ENCODE results near the gene RANGAP1.

Gene RANGAP1

GRCh38 chr22:41271787-41272186, 14.2 kb downstream of the RANGAP1 start:
- Histone ChIP-seq H4K20me1 (ENCODE audit: insufficient read depth) (no peaks in the 10 kb centered on the region), H3K36me3 (ENCODE audit: insufficient read depth) (peaks cover 4% of the 10 kb centered on the region; the same call in 1 of the 2 replicates), H3K27me3 (ENCODE audit: insufficient read depth, low read depth) (no peaks in the 10 kb centered on the region), H3K79me2 (ENCODE audit: insufficient read depth, low read depth) (peaks cover 8% of the 10 kb centered on the region; the same call in 1 of the 2 replicates), H3K9ac (no peak overlapping the region), H3K4me3 (IDR thresholded peaks at IDR 0.05; ENCODE audit: insufficient read depth, low read depth, low read length) (no peak overlapping the region), H3K4me2 (no peak overlapping the region), H2AFZ (ENCODE audit: low read depth) (no peak overlapping the region), H3K4me1 (ENCODE audit: low read depth, poor library complexity, severe bottlenecking) (no peaks in the 10 kb centered on the region), H3K27ac (no peak overlapping the region)
- TF ChIP-seq CTCF (conservative IDR thresholded peaks at IDR 0.05; ENCODE audit: low read depth, low read length): no peak

DNA sequence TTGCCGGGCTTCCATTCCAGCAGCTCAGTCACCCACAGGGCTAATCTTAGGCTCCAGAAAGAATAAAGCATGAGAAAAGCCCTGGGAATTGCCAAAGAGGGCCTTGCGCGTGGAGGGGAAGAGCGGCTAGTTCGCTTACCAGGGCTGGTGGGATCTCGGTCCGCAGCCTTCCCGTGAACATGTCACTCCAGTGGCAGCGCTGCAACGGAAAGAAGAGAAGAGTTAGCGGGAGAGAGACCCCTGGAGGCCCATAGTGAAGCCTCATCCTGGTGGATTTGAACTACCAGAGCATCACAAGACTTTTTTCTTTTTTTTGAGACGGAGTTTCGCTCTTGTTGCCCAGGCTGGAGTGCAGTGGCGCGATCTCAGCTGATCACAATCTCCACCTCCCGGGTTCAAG, 18.0 kb downstream of the RANGAP1 start:
- H2AFZ ChIP-seq (ENCODE audit: low read depth): no peak overlapping the region
- H3K9ac ChIP-seq: no peak overlapping the region
- no peaks in the 10 kb centered on the region for H3K27me3 ChIP-seq (ENCODE audit: insufficient read depth, low read depth)
- no peak overlapping the region for H3K27ac ChIP-seq
- peaks cover 8% of the 10 kb centered on the region; the same call in 1 of the 2 replicates for H3K79me2 ChIP-seq (ENCODE audit: insufficient read depth, low read depth)
- peaks cover 4% of the 10 kb centered on the region; the same call in 1 of the 2 replicates for H3K36me3 ChIP-seq (ENCODE audit: insufficient read depth)
- no peak overlapping the region for H3K4me2 ChIP-seq
- H3K4me3 ChIP-seq (IDR thresholded peaks at IDR 0.05; ENCODE audit: insufficient read depth, low read depth, low read length): no peak overlapping the region
- no peaks in the 10 kb centered on the region for H3K4me1 ChIP-seq (ENCODE audit: low read depth, poor library complexity, severe bottlenecking)
- H4K20me1 ChIP-seq (ENCODE audit: insufficient read depth): no peaks in the 10 kb centered on the region
- no peak for TF ChIP-seq CTCF (conservative IDR thresholded peaks at IDR 0.05; ENCODE audit: low read depth, low read length)

DNA sequence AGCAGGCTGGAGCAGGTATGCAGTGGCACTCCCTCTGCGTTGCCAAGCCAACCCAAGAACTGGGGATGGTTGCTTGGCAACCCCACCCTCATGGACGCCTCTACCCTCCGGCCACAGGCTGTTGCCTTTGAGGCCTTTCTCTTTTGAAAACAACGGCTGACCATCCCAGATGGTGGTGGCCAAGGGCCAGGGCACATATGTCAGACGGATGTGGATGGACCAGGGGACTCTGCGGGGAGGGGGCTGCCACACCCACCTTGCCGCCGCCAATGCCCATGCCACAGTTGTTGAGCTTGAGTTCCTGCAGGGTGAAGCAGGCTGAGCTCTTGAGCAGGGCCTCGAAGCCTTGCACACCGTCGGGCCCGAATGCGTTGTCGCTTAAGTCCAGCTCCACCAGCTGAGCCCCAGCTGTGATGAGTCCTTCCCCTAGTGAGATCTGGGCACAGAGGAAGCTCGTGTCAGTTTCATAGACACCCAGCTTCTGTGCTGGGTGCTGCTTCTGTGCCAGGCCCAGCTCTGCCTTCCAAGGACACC, 21.5 kb downstream of the RANGAP1 start:
- H2AFZ ChIP-seq (ENCODE audit: low read depth): no peak overlapping the region
- H3K36me3 ChIP-seq (ENCODE audit: insufficient read depth): peaks cover 4% of the 10 kb centered on the region; the same call in 1 of the 2 replicates
- no peaks in the 10 kb centered on the region for H4K20me1 ChIP-seq (ENCODE audit: insufficient read depth)
- no peaks in the 10 kb centered on the region for H3K79me2 ChIP-seq (ENCODE audit: insufficient read depth, low read depth)
- no peaks in the 10 kb centered on the region for H3K4me1 ChIP-seq (ENCODE audit: low read depth, poor library complexity, severe bottlenecking)
- no peak overlapping the region for H3K27ac ChIP-seq
- no peaks in the 10 kb centered on the region for H3K27me3 ChIP-seq (ENCODE audit: insufficient read depth, low read depth)
- no peak for TF ChIP-seq CTCF (conservative IDR thresholded peaks at IDR 0.05; ENCODE audit: low read depth, low read length)
- H3K4me2 ChIP-seq: no peak overlapping the region
- no peak overlapping the region for H3K4me3 ChIP-seq (IDR thresholded peaks at IDR 0.05; ENCODE audit: insufficient read depth, low read depth, low read length)
- H3K9ac ChIP-seq: no peak overlapping the region

DNA sequence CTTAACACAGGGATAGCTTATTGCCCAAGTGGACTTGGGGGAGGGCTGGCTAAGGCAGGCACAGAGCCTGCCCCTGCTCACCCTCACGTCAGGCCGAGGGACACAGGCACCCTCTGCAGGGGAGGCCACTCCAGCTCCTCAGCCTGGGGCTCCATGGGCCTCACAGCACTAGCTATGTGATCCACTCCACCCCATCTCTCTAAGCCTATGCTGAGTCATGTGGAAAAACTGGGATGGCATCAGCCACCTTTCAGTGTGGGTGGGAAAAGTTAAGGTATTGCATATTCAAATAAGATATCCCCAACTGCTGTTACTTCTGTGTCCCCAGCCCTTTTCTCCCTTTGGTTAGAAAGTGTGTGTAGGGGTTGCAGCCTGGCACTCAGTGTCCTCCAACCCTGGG, 22.3 kb downstream of the RANGAP1 start:
- H3K9ac ChIP-seq: no peak overlapping the region
- H3K4me3 ChIP-seq (IDR thresholded peaks at IDR 0.05; ENCODE audit: insufficient read depth, low read depth, low read length): no peak overlapping the region
- H3K36me3 ChIP-seq (ENCODE audit: insufficient read depth): peaks cover 1% of the 10 kb centered on the region; the same call in 1 of the 2 replicates
- H3K27ac ChIP-seq: no peak overlapping the region
- H2AFZ ChIP-seq (ENCODE audit: low read depth): no peak overlapping the region
- no peaks in the 10 kb centered on the region for H3K79me2 ChIP-seq (ENCODE audit: insufficient read depth, low read depth)
- no peaks in the 10 kb centered on the region for H3K4me1 ChIP-seq (ENCODE audit: low read depth, poor library complexity, severe bottlenecking)
- H4K20me1 ChIP-seq (ENCODE audit: insufficient read depth): no peaks in the 10 kb centered on the region
- TF ChIP-seq CTCF (conservative IDR thresholded peaks at IDR 0.05; ENCODE audit: low read depth, low read length): no peak
- H3K27me3 ChIP-seq (ENCODE audit: insufficient read depth, low read depth): no peaks in the 10 kb centered on the region
- no peak overlapping the region for H3K4me2 ChIP-seq

Data from KMS-11 (cell line).